GM23338 (cell line): ENCODE results near the gene DELE1. TPM values are rescaled to one million over a fixed set of nuclear protein-coding genes. Genes with fewer than 3 reads are reported as not detected.

ENCODE experiments used
- ATAC-seq: fragments of 200-7000 bp; cut with Tn5 transposase; 3 replicates; pipeline ENCODE4 v1.9.1; 2020
- DNase-seq: peaks from one replicate; pipeline ENCODE4 v3.0.0-alpha.2; 2015; ENCODE audit warnings: low spot score
- H2AFZ ChIP-seq: fragments of 200-600 bp; sonication (generic); 2 replicates; pipeline ENCODE4 v1.8.0; 2016; ENCODE audit warnings: antibody characterized with exemption, mild to moderate bottlenecking, moderate library complexity
- H3F3A ChIP-seq: fragments of 200-600 bp; sonication (generic); replicated peaks from 2 replicates; pipeline ENCODE4 v1.8.0; 2017; ENCODE audit warnings: antibody characterized with exemption, mixed run types, low read depth
- H3K27ac ChIP-seq: fragments of 200-600 bp; sonication (generic); 2 replicates; pipeline ENCODE4 v1.6.1; 2016; ENCODE audit warnings: low read depth
- H3K27me3 ChIP-seq: fragments of 200-600 bp; sonication (generic); 2 replicates; pipeline ENCODE4 v1.8.0; 2016; ENCODE audit warnings: mild to moderate bottlenecking, mixed run types, moderate library complexity; ENCODE audit not compliant: insufficient read depth
- H3K36me3 ChIP-seq: fragments of 200-600 bp; sonication (generic); 2 replicates; pipeline ENCODE4 v1.8.0; 2016; ENCODE audit warnings: mild to moderate bottlenecking; ENCODE audit not compliant: insufficient read depth
- H3K4me1 ChIP-seq: fragments of 200-600 bp; sonication (generic); 2 replicates; pipeline ENCODE4 v1.8.0; 2016; ENCODE audit warnings: mild to moderate bottlenecking, moderate library complexity; ENCODE audit not compliant: insufficient read depth
- H3K4me2 ChIP-seq: fragments of 200-600 bp; sonication (generic); 2 replicates; pipeline ENCODE4 v1.7.1; 2017; ENCODE audit warnings: mixed run types
- H3K4me3 ChIP-seq: fragments of 200-600 bp; sonication (generic); 2 replicates; pipeline ENCODE4 v1.6.1; 2016; ENCODE audit warnings: mixed run types
- H3K79me2 ChIP-seq: fragments of 200-600 bp; sonication (generic); replicated peaks from 2 replicates; pipeline ENCODE4 v1.8.0; 2017; ENCODE audit warnings: mild to moderate bottlenecking; ENCODE audit not compliant: insufficient read depth
- H3K9me2 ChIP-seq: fragments of 200-600 bp; sonication (generic); 2 replicates; pipeline ENCODE4 v1.8.0; 2017; ENCODE audit not compliant: insufficient read depth
- H4K20me1 ChIP-seq: fragments of 200-600 bp; sonication (generic); replicated peaks from 2 replicates; pipeline ENCODE4 v1.8.0; 2017; ENCODE audit warnings: mild to moderate bottlenecking; ENCODE audit not compliant: insufficient read depth
- H3K27ac Mint-ChIP-seq: 2 replicates; pipeline ENCODE4 v1.8.0; 2020; ENCODE audit warnings: inconsistent platforms, mild to moderate bottlenecking, moderate library complexity, mixed read lengths
- H3K27me3 Mint-ChIP-seq: 3 replicates; pipeline ENCODE4 v1.8.0; 2022; ENCODE audit warnings: low read depth, mild to moderate bottlenecking, moderate library complexity, mixed read lengths, inconsistent platforms; ENCODE audit not compliant: insufficient read depth, poor library complexity
- H3K36me3 Mint-ChIP-seq: 3 replicates; pipeline ENCODE4 v1.8.0; 2021; ENCODE audit warnings: low read depth, mild to moderate bottlenecking, inconsistent platforms, moderate library complexity, mixed read lengths
- H3K4me1 Mint-ChIP-seq: 3 replicates; pipeline ENCODE4 v1.8.0; 2020; ENCODE audit warnings: mild to moderate bottlenecking, inconsistent platforms, mixed read lengths
- H3K4me3 Mint-ChIP-seq: 3 replicates; pipeline ENCODE4 v1.8.0; 2021; ENCODE audit warnings: moderate library complexity, mild to moderate bottlenecking, inconsistent platforms, mixed read lengths
- H3K9me3 Mint-ChIP-seq: 3 replicates; pipeline ENCODE4 v1.8.0; 2020; ENCODE audit warnings: moderate library complexity, mild to moderate bottlenecking, inconsistent platforms, mixed read lengths
- CREB1 ChIP-seq: fragments of 250-450 bp; sonication (Bioruptor Pico); IDR thresholded peaks from 2 replicates; pipeline ENCODE4 v1.5.0; 2020; ENCODE audit warnings: low read depth, mild to moderate bottlenecking, moderate library complexity
- CTCF ChIP-seq, 2 experiments: fragments of 200-600 bp in 1 of 2; sonication (generic) in 1 of 2; conservative IDR thresholded peaks; 2 replicates each; pipeline versions ENCODE4 v1.5.1 to v1.6.1; 2016 to 2017; ENCODE audit warnings: antibody characterized with exemption in 2 of 2, low read depth in 2 of 2, mild to moderate bottlenecking in 2 of 2, moderate library complexity in 1 of 2
- EZH2 ChIP-seq: fragments of 200-600 bp; sonication (generic); IDR thresholded peaks from one replicate; pipeline ENCODE4 v1.8.0; 2017; ENCODE audit warnings: antibody characterized with exemption, mild to moderate bottlenecking, low read depth; ENCODE audit not compliant: unreplicated experiment
- EZH2phosphoT487 ChIP-seq: fragments of 200-600 bp; sonication (generic); IDR thresholded peaks from one replicate; pipeline ENCODE4 v1.8.1; 2018; ENCODE audit warnings: antibody characterized with exemption; ENCODE audit not compliant: unreplicated experiment
- JUNB ChIP-seq: IDR thresholded peaks from one replicate; pipeline ENCODE4 v1.6.1; 2016; ENCODE audit warnings: antibody characterized with exemption; ENCODE audit not compliant: unreplicated experiment
- NANOG ChIP-seq: IDR thresholded peaks from 2 replicates; pipeline ENCODE4 v1.6.1; 2016; ENCODE audit warnings: antibody characterized with exemption, borderline replicate concordance
- POLR2AphosphoS5 ChIP-seq: IDR thresholded peaks from 2 replicates; pipeline ENCODE4 v1.6.1; 2016; ENCODE audit warnings: antibody characterized with exemption, low read depth
- REST ChIP-seq: IDR thresholded peaks from one replicate; pipeline ENCODE4 v1.6.1; 2018; ENCODE audit warnings: antibody characterized with exemption; ENCODE audit not compliant: unreplicated experiment
- STAT1 ChIP-seq: IDR thresholded peaks from one replicate; pipeline ENCODE4 v1.6.1; 2016; ENCODE audit warnings: antibody characterized with exemption; ENCODE audit not compliant: unreplicated experiment
- ZNF114 ChIP-seq: fragments of 250-450 bp; sonication (Bioruptor Pico); IDR thresholded peaks from 2 replicates; pipeline ENCODE4 v1.5.0; 2020; ENCODE audit warnings: mild to moderate bottlenecking, moderate library complexity
- ZNF331 ChIP-seq: fragments of 250-450 bp; sonication (Bioruptor Pico); IDR thresholded peaks from 2 replicates; pipeline ENCODE4 v1.5.0; 2020; ENCODE audit warnings: low read depth, mild to moderate bottlenecking, moderate library complexity
- ZNF462 ChIP-seq: fragments of 250-450 bp; sonication (Bioruptor Pico); IDR thresholded peaks from 2 replicates; pipeline ENCODE4 v1.5.0; 2020; ENCODE audit warnings: mild to moderate bottlenecking, moderate library complexity
- polyA plus RNA-seq: library from polyadenylated mRNA; unstranded; fragments of >200 nt; fragmentation: Nextera tagmentation; extraction: Ambion mirVana; gene quantifications from 2 replicates; pipeline ENCODE4 v1.2.1, GENCODE V29; 2016
- total RNA-seq: library from RNA; depleted of rRNA; stranded (reverse); fragments of >200 nt; shearing (Covaris generic); gene quantifications from 2 replicates; pipeline ENCODE4 v1.2.3, GENCODE V29; 2014
- TF ChIP-seq, protein P1 (sequence below): IDR thresholded peaks from 2 replicates; pipeline ENCODE4 v1.6.1; 2016; ENCODE audit warnings: antibody characterized with exemption

Gene DELE1
- total and polyA plus RNA-seq, 2 experiments from 2014 or later = 26.9 to 62.2 TPM

DNA sequence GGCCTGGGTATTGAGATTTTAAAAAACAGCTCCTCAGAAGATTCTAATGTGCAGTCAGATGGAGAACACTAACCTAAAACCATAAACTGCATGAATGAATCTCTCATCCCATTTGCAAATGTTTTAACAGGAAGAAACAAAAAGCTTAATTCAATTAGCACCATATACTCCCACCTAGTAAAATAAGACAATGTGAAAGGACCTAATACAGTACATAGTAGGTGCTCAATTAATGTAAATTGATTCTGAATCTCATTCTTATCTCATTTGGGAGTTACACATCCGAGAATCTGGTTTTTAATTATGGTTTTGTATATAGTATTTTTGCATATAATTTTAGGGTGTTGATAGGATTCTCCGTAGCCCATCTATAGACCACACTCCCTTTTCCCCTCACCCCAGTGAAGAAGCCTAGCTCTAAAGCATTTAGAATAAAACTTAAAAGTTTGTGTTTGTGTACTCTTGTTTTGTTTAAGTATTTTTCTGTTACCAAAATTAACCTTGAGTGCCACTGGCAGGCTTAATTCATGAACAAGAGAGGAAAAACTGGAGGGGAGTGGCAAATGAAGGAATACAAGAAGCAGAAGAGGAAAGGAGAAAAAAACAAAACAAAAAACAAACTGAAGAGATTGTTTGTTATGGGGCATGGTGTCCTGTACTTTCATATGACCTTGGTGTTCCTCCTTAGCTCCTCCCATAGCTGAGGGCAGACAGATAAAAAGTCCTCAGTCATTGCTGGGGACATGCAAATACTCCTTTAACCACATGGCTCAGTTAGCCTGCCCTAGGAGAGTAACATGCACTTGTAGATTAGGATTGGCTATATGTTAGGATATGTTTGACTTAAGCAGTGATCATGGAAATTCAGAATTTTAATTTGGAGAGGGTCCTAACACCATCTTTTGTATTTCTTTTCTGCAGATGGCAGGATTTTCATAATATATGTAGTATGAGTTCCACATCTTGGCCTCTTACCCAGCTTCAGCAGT is 46.4 kb downstream of the DELE1 start:
- Histone ChIP-seq H3K27ac (peak overlapping the region; percentile 86), H3K4me1 (peaks cover 16% of the 10 kb centered on the region), H3K9me2 (no peaks in the 10 kb centered on the region), H3K36me3 (peaks cover 14% of the 10 kb centered on the region; the same call in 1 of the 2 replicates), H3K79me2 (no peaks in the 10 kb centered on the region; the same call in 1 of the 2 replicates), H2AFZ (peak overlapping the region; percentile 1; the same call in 1 of the 2 replicates), H3K4me3 (peak overlapping the region; percentile 61), H3F3A (peaks cover 13% of the 10 kb centered on the region), H3K27me3 (no peaks in the 10 kb centered on the region), H4K20me1 (no peaks in the 10 kb centered on the region), H3K4me2 (peak overlapping the region; percentile 80)
- H3K27me3 Mint-ChIP-seq = peaks cover 8% of the 10 kb centered on the region
- H3K27ac Mint-ChIP-seq = peak overlapping the region; percentile 87
- ATAC-seq (no peak), DNase-seq (peak; percentile 21)
- TF ChIP-seq ZNF331 (CRISPR knock-in tag) (no peak), REST (no peak), EZH2 (no peak), NANOG (no peak), STAT1 (no peak), POLR2AphosphoS5 (no peak), CTCF (conservative IDR thresholded peaks at IDR 0.05; ENCODE audit: low read depth in 2 of 2) (no peak), CREB1 (CRISPR knock-in tag) (no peak), ZNF462 (CRISPR knock-in tag) (no peak), ZNF114 (CRISPR knock-in tag) (no peak), EZH2phosphoT487 (no peak), JUNB (no peak)
- TF ChIP-seq, protein P1, sequence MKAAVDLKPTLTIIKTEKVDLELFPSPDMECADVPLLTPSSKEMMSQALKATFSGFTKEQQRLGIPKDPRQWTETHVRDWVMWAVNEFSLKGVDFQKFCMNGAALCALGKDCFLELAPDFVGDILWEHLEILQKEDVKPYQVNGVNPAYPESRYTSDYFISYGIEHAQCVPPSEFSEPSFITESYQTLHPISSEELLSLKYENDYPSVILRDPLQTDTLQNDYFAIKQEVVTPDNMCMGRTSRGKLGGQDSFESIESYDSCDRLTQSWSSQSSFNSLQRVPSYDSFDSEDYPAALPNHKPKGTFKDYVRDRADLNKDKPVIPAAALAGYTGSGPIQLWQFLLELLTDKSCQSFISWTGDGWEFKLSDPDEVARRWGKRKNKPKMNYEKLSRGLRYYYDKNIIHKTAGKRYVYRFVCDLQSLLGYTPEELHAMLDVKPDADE = no peak
- peaks cover 10% of the 10 kb centered on the region for H3K36me3 Mint-ChIP-seq
- H3K9me3 Mint-ChIP-seq = no peaks in the 10 kb centered on the region
- peaks cover 19% of the 10 kb centered on the region; the same call in 2 of the 3 replicates for H3K4me1 Mint-ChIP-seq
- H3K4me3 Mint-ChIP-seq = peak overlapping the region; percentile 85
